BLaER1 treated with 17β-estradiol and CSF1 and Interleukin-3, amounts not matched to agents 10 nM and 100 nM (cell line): Measurements from ENCODE around the gene SYT7.

Experiments used
- H3K27ac ChIP-seq, 11 experiments: shearing (Covaris generic); formaldehyde crosslinking; 2 replicates each; pipeline ENCODE4 v1.8.1; 2022
- H3K27me3 ChIP-seq, 11 experiments: shearing (Covaris generic); formaldehyde crosslinking; 2 replicates each; pipeline ENCODE4 v1.8.1; 2022
- H3K36me3 ChIP-seq, 11 experiments: shearing (Covaris generic); formaldehyde crosslinking; 2 replicates each; pipeline ENCODE4 v1.8.1; 2022
- H3K4me1 ChIP-seq, 10 experiments: shearing (Covaris generic); formaldehyde crosslinking; 2 replicates each; pipeline ENCODE4 v1.8.1; 2022
- H3K4me2 ChIP-seq, 11 experiments: shearing (Covaris generic); formaldehyde crosslinking; 2 replicates each; pipeline ENCODE4 v1.8.1; 2022
- H3K4me3 ChIP-seq, 10 experiments: shearing (Covaris generic); formaldehyde crosslinking; 2 replicates each; pipeline ENCODE4 v1.8.1; 2022
- H3K9ac ChIP-seq, 11 experiments: shearing (Covaris generic); formaldehyde crosslinking; 2 replicates each; pipeline ENCODE4 v1.8.1; 2022
- H3K9me3 ChIP-seq, 11 experiments: shearing (Covaris generic); formaldehyde crosslinking; replicated peaks in 1 of 11; 2 replicates each; pipeline ENCODE4 v1.8.1; 2022
- H4K20me1 ChIP-seq, 11 experiments: shearing (Covaris generic); formaldehyde crosslinking; 2 replicates each; pipeline ENCODE4 v1.8.1; 2022
- Cebpa-rat ChIP-seq, 11 experiments: shearing (Covaris generic); IDR thresholded peaks; 2 replicates each; pipeline ENCODE4 v1.8.1; 2022

SYT7 gene

DNA sequence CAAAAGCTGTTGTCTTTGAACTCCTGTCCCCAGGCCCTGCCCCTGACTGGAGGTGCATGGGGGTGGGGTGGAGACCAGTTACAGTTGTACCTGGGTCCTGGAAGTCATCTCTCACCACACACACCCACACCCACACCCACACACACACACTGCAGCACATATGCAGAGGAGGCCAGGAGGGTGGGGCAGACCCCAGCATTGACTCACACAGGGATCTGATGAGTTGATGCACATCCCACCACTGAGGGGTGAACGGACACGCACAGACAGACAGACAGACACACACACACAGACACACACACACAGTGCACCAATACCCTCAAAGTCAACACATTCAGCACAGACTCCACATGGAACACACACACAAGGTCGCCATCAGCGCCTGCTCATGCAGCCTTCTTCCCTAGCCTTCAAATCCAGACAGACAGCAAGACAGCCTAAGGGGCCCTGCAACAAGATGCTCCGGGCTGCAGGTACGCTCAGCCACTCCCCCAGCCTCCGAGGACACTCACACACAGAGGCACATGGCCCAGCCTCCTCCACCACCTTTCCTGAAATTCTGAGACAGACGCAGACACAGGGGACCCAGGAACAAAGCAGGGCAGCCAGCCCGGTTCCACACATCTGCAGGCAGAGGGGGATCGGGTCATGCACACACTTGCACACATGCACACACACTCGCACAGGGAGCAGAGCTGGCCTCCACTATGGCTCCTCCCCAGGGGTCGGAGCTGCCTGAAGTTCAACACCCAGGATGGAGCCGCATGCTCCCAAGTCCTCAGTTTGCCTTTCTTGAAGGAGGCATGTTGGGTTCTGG, 26.5 kb downstream of the SYT7 start:
- no peak overlapping the region for H3K27ac ChIP-seq

GRCh38 chr11:61553373-61554171, 27.3 kb downstream of the SYT7 start:
- Histone ChIP-seq H3K4me3 (no peak overlapping the region), H3K9me3 (no peaks in the 10 kb centered on the region), H3K4me1 (peaks cover 0 to 9% (median 0%) of the 10 kb centered on the region in 10 experiments; a peak in 3 of 20 replicates), H3K36me3 (no peaks in the 10 kb centered on the region), H4K20me1 (peaks cover 0 to 90% (median 26%) of the 10 kb centered on the region in 11 experiments; a peak in 14 of 22 replicates), H3K27ac (no peak overlapping the region), H3K4me2 (no peak overlapping the region), H3K27me3 (peaks cover 71 to 93% (median 78%) of the 10 kb centered on the region in 11 experiments), H3K9ac (no peak overlapping the region)
- no peak for TF ChIP-seq Cebpa-rat (IDR thresholded peaks at IDR 0.05)

More for the DNA sequence above, 26.5 kb downstream of the SYT7 start:
- Histone ChIP-seq H3K4me2 (no peak overlapping the region), H4K20me1 (peaks cover 0 to 82% (median 26%) of the 10 kb centered on the region in 11 experiments; a peak in 14 of 22 replicates), H3K4me1 (peaks cover 0 to 9% (median 0%) of the 10 kb centered on the region in 10 experiments; a peak in 3 of 20 replicates), H3K9ac (no peak overlapping the region), H3K9me3 (no peaks in the 10 kb centered on the region), H3K36me3 (no peaks in the 10 kb centered on the region), H3K27me3 (peaks cover 71 to 99% (median 82%) of the 10 kb centered on the region in 11 experiments), H3K4me3 (no peak overlapping the region)
- TF ChIP-seq Cebpa-rat (IDR thresholded peaks at IDR 0.05), result no peak

DNA sequence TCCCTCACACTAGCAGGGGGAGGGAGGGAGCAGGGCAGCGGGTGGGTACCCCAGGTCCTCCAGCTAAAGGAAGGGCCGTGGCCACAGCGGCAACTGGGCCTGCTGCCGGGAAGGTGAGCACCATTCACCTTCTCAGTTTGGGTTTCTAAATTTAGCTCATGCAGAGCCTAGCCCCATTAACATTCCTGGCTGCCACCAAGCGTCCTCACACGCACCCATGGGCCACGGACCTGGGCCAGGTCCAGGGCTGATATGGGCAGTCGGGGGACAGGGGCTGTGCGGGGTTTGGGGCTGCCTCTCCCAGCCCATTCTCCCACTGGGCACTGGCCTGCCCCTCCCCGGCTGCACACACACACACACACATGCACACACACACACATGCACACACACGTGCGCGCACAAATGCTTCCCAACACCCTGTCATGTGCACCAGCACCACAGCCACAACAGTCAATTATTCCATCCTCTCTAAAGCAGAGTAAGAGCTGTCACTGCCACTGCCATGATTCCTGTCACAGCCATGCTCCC, 28.7 kb downstream of the SYT7 start:
- no peak for TF ChIP-seq Cebpa-rat (IDR thresholded peaks at IDR 0.05)
- Histone ChIP-seq H3K9ac (no peak overlapping the region), H3K4me3 (no peak overlapping the region), H3K9me3 (no peaks in the 10 kb centered on the region), H4K20me1 (peaks cover 0 to 89% (median 21%) of the 10 kb centered on the region in 11 experiments; a peak in 14 of 22 replicates), H3K4me2 (no peak overlapping the region; a peak in 2 of 22 replicates), H3K27ac (no peak overlapping the region), H3K27me3 (peaks cover 60 to 90% (median 70%) of the 10 kb centered on the region in 11 experiments), H3K4me1 (peaks cover 0 to 9% (median 0%) of the 10 kb centered on the region in 10 experiments; a peak in 3 of 20 replicates), H3K36me3 (no peaks in the 10 kb centered on the region)

GRCh38 chr11:61551634-61552033, 29.2 kb downstream of the SYT7 start:
- H3K36me3 ChIP-seq, result no peaks in the 10 kb centered on the region
- H3K4me2 ChIP-seq, result peak overlapping the region in 2 of 11 experiments; percentile 22 to 42; a peak in 2 of 22 replicates
- peaks cover 0 to 9% (median 0%) of the 10 kb centered on the region in 10 experiments; a peak in 3 of 20 replicates for H3K4me1 ChIP-seq
- no peak overlapping the region for H3K27ac ChIP-seq
- no peak for TF ChIP-seq Cebpa-rat (IDR thresholded peaks at IDR 0.05)
- no peak overlapping the region for H3K4me3 ChIP-seq
- H3K9me3 ChIP-seq, result no peaks in the 10 kb centered on the region
- H4K20me1 ChIP-seq, result peaks cover 0 to 84% (median 19%) of the 10 kb centered on the region in 11 experiments; a peak in 14 of 22 replicates
- H3K9ac ChIP-seq, result no peak overlapping the region
- peaks cover 55 to 86% (median 68%) of the 10 kb centered on the region in 11 experiments for H3K27me3 ChIP-seq

- no peaks in the 10 kb centered on the region for H3K36me3 ChIP-seq
- no peak overlapping the region for H3K4me2 ChIP-seq
- peaks cover 0 to 11% (median 3%) of the 10 kb centered on the region in 10 experiments; a peak in 9 of 20 replicates for H3K4me1 ChIP-seq
- H3K9me3 ChIP-seq, result no peaks in the 10 kb centered on the region
- peaks cover 0 to 75% (median 12%) of the 10 kb centered on the region in 11 experiments; a peak in 13 of 22 replicates for H4K20me1 ChIP-seq
- no peak overlapping the region for H3K4me3 ChIP-seq
- peaks cover 46 to 77% (median 59%) of the 10 kb centered on the region in 11 experiments for H3K27me3 ChIP-seq
- H3K27ac ChIP-seq, result no peak overlapping the region
- no peak for TF ChIP-seq Cebpa-rat (IDR thresholded peaks at IDR 0.05)
- no peak overlapping the region for H3K9ac ChIP-seq
Observed at GRCh38 chr11:61550665-61551227, 30.1 kb downstream of the SYT7 start.

- H4K20me1 ChIP-seq, result peaks cover 0 to 67% (median 9%) of the 10 kb centered on the region in 11 experiments; a peak in 12 of 22 replicates
- H3K36me3 ChIP-seq, result no peaks in the 10 kb centered on the region
- peaks cover 3 to 16% (median 11%) of the 10 kb centered on the region in 10 experiments for H3K4me1 ChIP-seq
- H3K9ac ChIP-seq, result no peak overlapping the region; a peak in 1 of 22 replicates
- no peaks in the 10 kb centered on the region for H3K9me3 ChIP-seq
- H3K27ac ChIP-seq, result no peak overlapping the region
- no peak overlapping the region for H3K4me3 ChIP-seq
- TF ChIP-seq Cebpa-rat (IDR thresholded peaks at IDR 0.05), result no peak
- no peak overlapping the region for H3K4me2 ChIP-seq
- H3K27me3 ChIP-seq, result peaks cover 38 to 68% (median 50%) of the 10 kb centered on the region in 11 experiments
Observed at GRCh38 chr11:61549662-61550568, 31.0 kb downstream of the SYT7 start.

GRCh38 chr11:61549177-61549576, 31.7 kb downstream of the SYT7 start:
- H3K4me1 ChIP-seq, result peaks cover 10 to 23% (median 18%) of the 10 kb centered on the region in 10 experiments
- H3K36me3 ChIP-seq, result no peaks in the 10 kb centered on the region
- no peak overlapping the region for H3K4me2 ChIP-seq
- H3K27ac ChIP-seq, result no peak overlapping the region
- peaks cover 0 to 59% (median 3%) of the 10 kb centered on the region in 11 experiments; a peak in 12 of 22 replicates for H4K20me1 ChIP-seq
- no peak overlapping the region; a peak in 1 of 22 replicates for H3K9ac ChIP-seq
- TF ChIP-seq Cebpa-rat (IDR thresholded peaks at IDR 0.05), result no peak
- H3K4me3 ChIP-seq, result no peak overlapping the region
- H3K9me3 ChIP-seq, result no peaks in the 10 kb centered on the region
- peaks cover 30 to 61% (median 43%) of the 10 kb centered on the region in 11 experiments for H3K27me3 ChIP-seq
